KOPT-K1 (cell line): Measurements from ENCODE around the gene IPO9.
"Not testable (repeated sequence)": the region's sequence is repeated elsewhere in the genome, so short reads cannot be mapped to it uniquely, and the experiment has no call there.

Experiments
- H3K27ac ChIP-seq: fragments of 200-600 bp; sonication (generic); 2 replicates; pipeline ENCODE4 v1.5.1; 2016; ENCODE audit warnings: antibody characterized with exemption, mild to moderate bottlenecking, low read depth, low read length; ENCODE audit not compliant: poor library complexity, severe bottlenecking
- H3K36me3 ChIP-seq: fragments of 200-600 bp; sonication (generic); 2 replicates; pipeline ENCODE4 v1.5.1; 2017; ENCODE audit warnings: antibody characterized with exemption, mild to moderate bottlenecking, low read length, moderate library complexity; ENCODE audit not compliant: insufficient read depth
- H3K9me3 ChIP-seq: fragments of 200-600 bp; sonication (generic); 2 replicates; pipeline ENCODE4 v1.5.1; 2017; ENCODE audit warnings: antibody characterized with exemption, low read length, mild to moderate bottlenecking; ENCODE audit not compliant: insufficient read depth, poor library complexity, severe bottlenecking

IPO9 gene

GRCh38 chr1:201850053-201850397 lies 21.1 kb downstream of the IPO9 start:
- no peak overlapping the region for H3K27ac ChIP-seq
- peaks cover 95% of the 10 kb centered on the region for H3K36me3 ChIP-seq
- no peaks in the 10 kb centered on the region for H3K9me3 ChIP-seq

- Histone ChIP-seq H3K9me3 (no peaks in the 10 kb centered on the region), H3K27ac (no peak overlapping the region), H3K36me3 (peaks cover 100% of the 10 kb centered on the region)
These were observed 23.0 kb downstream of the IPO9 start for GRCh38 chr1:201851949-201852348.

- not testable (repeated sequence) for H3K9me3 ChIP-seq, H3K27ac ChIP-seq
- peaks cover 100% of the 10 kb centered on the region for H3K36me3 ChIP-seq
These were observed 27.8 kb downstream of the IPO9 start for GRCh38 chr1:201856722-201857121.

- no peak overlapping the region for H3K27ac ChIP-seq
- H3K36me3 ChIP-seq: peaks cover 100% of the 10 kb centered on the region
- no peaks in the 10 kb centered on the region for H3K9me3 ChIP-seq
These were observed 30.5 kb downstream of the IPO9 start for GRCh38 chr1:201859424-201859823.

GRCh38 chr1:201861448-201861847 lies 32.5 kb downstream of the IPO9 start:
- H3K36me3 ChIP-seq: peaks cover 100% of the 10 kb centered on the region
- H3K9me3 ChIP-seq: no peaks in the 10 kb centered on the region
- H3K27ac ChIP-seq: no peak overlapping the region

DNA sequence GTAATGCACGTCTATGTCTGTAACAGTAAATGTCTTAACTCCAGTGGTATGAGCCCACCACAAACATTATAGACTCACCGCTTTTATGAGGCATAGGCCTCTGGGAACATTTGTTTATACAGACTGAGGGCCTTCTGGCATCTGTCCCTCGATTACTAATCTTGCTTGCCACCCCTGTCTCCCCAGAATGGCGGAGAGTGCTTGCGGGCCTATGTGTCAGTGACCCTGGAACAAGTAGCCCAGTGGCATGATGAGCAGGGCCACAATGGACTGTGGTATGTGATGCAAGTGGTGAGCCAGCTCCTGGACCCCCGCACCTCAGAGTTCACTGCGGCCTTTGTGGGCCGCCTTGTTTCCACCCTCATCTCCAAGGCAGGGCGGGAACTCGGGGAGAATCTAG lies 41.4 kb downstream of the IPO9 start:
- peaks cover 99% of the 10 kb centered on the region for H3K36me3 ChIP-seq
- no peaks in the 10 kb centered on the region for H3K9me3 ChIP-seq
- no peak overlapping the region for H3K27ac ChIP-seq

DNA sequence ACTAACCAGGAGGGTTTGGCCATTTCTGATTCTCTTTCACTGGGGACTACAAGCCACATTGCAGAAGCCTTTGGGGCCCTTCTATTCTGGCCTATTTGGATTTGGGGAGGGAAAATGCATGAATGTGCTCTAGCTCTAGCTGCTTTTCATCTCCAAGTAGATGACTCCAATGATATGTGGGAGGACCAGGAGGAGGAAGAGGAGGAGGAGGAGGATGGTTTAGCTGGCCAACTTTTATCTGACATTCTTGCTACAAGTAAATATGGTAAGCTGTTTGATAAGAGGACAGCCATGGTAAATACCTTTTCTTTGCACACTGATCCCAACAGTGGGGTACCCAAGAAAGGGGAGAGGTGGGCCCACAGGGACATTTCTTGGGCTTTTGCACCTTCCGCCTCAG lies 45.7 kb downstream of the IPO9 start:
- no peak overlapping the region for H3K27ac ChIP-seq
- H3K36me3 ChIP-seq: peaks cover 96% of the 10 kb centered on the region
- H3K9me3 ChIP-seq: no peaks in the 10 kb centered on the region

- Histone ChIP-seq H3K36me3 (peaks cover 80% of the 10 kb centered on the region), H3K27ac (no peak overlapping the region), H3K9me3 (no peaks in the 10 kb centered on the region)
These were observed 47.3 kb downstream of the IPO9 start for GRCh38 chr1:201876148-201876818.

DNA sequence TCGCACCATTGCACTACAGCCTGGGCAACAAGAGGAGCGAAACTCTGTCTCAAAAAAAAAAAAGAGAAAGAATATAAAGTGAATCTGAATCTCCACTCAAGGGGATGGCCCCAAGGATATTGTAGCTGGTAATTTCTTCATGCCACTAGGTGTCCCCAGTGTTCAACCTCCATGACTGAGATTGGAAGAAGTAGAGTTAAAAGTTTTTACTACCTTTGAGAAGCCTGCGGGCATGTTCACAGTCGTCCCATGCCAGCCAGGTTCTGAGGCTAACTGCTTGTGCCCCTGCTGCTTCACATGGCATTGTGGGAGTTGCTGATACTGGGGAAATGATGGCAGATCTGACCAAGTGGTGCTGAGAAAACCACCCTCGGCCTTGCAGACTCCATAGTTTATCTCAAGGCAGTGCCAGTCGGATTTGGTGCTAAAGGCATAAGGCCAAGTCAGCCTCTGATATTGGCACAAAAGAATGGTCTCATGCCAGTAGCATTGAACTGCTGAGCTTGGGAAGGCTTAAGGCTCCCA lies 49.0 kb downstream of the IPO9 start:
- Histone ChIP-seq H3K9me3 (no peaks in the 10 kb centered on the region), H3K36me3 (peaks cover 63% of the 10 kb centered on the region), H3K27ac (no peak overlapping the region)

DNA sequence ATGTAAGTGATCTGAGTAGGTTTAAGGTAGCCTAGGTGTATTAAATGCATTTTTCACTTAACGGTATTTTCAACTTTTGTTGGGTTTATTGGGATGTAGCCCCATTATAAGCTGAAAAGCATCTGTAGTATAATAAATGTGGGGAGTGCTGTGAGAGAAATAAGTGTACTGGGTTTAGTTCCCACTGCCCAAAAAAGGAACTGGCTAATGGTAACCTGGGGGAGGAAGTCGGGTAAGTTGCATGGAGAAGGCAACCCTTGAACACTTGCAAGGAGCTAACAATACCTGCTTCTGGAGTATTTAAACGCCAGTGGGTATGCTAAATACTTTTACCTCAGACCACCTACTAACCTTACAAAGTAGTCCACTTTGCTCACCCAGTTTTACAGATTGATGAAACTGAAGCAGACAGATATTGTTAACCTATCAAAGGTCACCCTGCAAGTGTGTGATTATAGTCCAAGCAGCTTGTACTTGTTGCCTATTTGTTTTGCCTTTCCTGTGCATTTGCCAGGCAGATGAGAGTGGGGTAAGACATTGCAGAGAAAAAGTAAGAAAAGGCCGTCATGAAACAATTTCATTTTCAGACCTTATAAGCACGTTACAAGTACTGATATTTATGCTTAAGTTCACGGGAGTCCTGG lies 52.1 kb downstream of the IPO9 start:
- peaks cover 33% of the 10 kb centered on the region for H3K36me3 ChIP-seq
- H3K27ac ChIP-seq: no peak overlapping the region
- no peaks in the 10 kb centered on the region for H3K9me3 ChIP-seq

DNA sequence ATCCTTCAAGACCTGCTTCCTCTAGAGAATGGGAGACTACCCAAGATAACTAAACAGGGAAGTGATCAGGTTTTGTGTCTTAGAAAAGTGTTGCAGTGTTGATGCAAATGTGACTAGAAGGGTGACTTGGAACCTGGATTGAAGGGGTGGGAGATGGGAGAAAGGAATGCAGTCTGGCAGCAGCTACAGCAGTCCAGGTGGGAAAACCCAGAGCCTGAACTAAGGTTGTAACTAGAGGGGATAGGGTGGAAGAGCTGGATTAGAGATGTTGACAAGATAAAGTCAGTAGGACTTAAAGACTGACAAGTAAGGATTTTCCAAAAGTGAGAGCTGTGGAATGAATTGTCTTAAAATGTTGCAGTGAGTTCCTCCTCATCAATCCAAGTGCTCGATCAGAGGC lies 52.7 kb downstream of the IPO9 start:
- Histone ChIP-seq H3K9me3 (no peaks in the 10 kb centered on the region), H3K36me3 (peaks cover 28% of the 10 kb centered on the region), H3K27ac (no peak overlapping the region)

DNA sequence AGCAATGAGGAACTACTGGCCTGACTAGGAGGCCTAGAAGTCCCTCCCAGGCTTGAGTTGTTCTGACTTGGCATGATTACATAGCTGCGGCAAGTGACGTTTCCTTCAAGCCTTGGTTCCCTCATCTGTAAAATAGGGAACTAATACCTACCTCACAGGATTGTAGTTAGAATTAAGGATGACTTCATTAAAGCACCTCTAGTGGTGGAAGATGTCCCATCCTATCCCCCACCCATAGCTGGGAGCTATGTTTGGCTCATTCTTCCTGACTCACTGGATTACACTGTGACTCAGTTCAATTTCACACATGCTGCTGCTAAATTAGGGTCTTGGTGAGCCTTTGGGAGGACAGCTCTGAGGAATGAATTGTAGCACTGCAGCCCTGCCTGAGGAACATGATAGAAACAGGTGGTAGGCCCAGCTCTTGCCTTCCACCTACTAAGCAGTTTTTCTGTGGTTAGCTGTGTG lies 53.7 kb downstream of the IPO9 start:
- Histone ChIP-seq H3K27ac (no peak overlapping the region), H3K36me3 (peaks cover 17% of the 10 kb centered on the region), H3K9me3 (no peaks in the 10 kb centered on the region)

- Histone ChIP-seq H3K9me3 (no peaks in the 10 kb centered on the region), H3K27ac (no peak overlapping the region), H3K36me3 (peaks cover 11% of the 10 kb centered on the region)
These were observed 54.3 kb downstream of the IPO9 start for GRCh38 chr1:201883266-201883665.

DNA sequence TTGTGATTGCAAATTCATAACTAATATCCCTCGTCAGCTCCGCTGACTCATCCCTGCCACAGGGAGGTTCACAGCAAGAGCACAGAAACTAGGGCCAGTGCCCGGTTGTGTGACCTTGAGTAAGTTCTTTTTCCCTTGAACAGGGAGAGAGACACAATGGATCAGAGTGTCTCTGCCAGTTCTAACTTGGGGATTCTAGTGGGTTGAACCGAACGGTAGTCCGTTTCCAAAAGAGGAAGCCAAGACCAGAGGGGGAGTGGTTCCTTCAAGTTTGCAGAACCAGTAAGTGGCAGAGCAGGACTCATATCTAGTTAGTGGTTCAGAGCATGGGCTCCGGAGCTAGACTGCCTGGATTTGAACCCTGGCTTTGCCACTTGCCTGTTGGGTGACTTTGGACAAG lies 54.8 kb downstream of the IPO9 start:
- Histone ChIP-seq H3K9me3 (no peaks in the 10 kb centered on the region), H3K27ac (no peak overlapping the region), H3K36me3 (peaks cover 6% of the 10 kb centered on the region)

GRCh38 chr1:201884425-201884824 lies 55.5 kb downstream of the IPO9 start:
- no peak overlapping the region for H3K27ac ChIP-seq
- no peaks in the 10 kb centered on the region; the same call in 1 of the 2 replicates for H3K36me3 ChIP-seq
- H3K9me3 ChIP-seq: no peaks in the 10 kb centered on the region

DNA sequence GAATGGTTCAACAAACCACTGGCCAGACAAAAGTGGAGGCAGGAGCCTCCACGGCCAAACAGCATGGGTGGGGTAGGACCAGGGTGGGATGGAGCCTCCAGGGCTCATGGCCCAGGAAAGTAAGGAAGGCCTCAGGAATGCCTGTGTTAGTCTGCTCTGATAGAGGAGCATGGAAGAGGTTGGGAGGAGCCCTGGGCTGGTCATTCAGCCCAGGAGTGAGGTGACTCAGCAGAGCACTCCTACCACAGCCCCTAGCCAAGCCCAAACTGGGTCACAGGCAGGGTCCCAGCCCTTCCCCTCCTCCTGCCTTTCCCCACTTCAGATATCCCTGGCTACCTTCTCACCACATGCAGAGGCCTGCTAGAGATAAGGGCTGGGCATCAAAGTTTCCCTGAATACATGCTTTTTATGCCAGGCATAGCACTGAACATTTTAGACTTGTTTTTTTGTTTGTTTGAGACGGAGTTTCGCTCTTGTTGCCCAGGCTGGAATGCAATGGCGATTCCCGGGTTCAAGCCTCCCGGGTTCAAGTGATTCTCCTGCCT lies 56.6 kb downstream of the IPO9 start:
- Histone ChIP-seq H3K27ac (no peak overlapping the region), H3K36me3 (no peaks in the 10 kb centered on the region), H3K9me3 (no peaks in the 10 kb centered on the region)
